ENCODE data around the gene SP140. TPM values are rescaled to one million over a fixed set of nuclear protein-coding genes. Genes with fewer than 3 reads are reported as not detected.

Gene SP140
- total RNA-seq, 2 donors from 2014 or later: 0.51 TPM; not detected in 1

- TF ChIP-seq POLR2A (IDR thresholded peaks at IDR 0.05) (no peak), CTCF (IDR thresholded peaks at IDR 0.05) (no peak)
- Histone ChIP-seq H3K4me3 (no peak overlapping the region), H3K4me1 (replicated peaks) (no peaks in the 10 kb centered on the region), H3K27me3 (replicated peaks; ENCODE audit: insufficient read depth) (no peaks in the 10 kb centered on the region), H3K36me3 (no peaks in the 10 kb centered on the region), H3K9me3 (no peaks in the 10 kb centered on the region), H3K27ac (no peak overlapping the region)
- WGBS: 48% methylated on average over 1 of the region's 1 CpG
- no peak for DNase-seq (ENCODE audit: low spot score)
- intact Hi-C loops (cut with DNase I): no loop called here
Observed at GRCh38 chr2:230362030-230362691, 136.6 kb downstream of the SP140 start.

Other genes starting within 250 kb of the SP140 start
- 10 to 100 TPM in 1 of 2 donors, 1 to 10 TPM in 1; 3.2 to 14.7 TPM for gene SLC16A14, start 156.8 kb upstream of the SP140 start, total RNA-seq
- 10 to 100 TPM; 26.5 to 39.3 TPM for gene SP110, start 5.8 kb upstream of the SP140 start, total RNA-seq
- gene SP140L, start 101.5 kb downstream of the SP140 start, total RNA-seq: 10 to 100 TPM in 1 of 2 donors, 1 to 10 TPM in 1; 3.6 to 15.2 TPM
- gene SP100, start 190.5 kb downstream of the SP140 start, total RNA-seq: 10 to 100 TPM; 51.6 to 69.0 TPM